MM.1S (cell line): Measurements from ENCODE around the gene RBBP6.

Source experiments
- EZH2 ChIP-seq: fragments of 300-600 bp; sonication (generic); optimal IDR thresholded peaks from 2 replicates; pipeline ENCODE3; 2017; ENCODE audit warnings: low read depth, mild to moderate bottlenecking, antibody characterized with exemption, low read length, mixed read lengths
- EZH2phosphoT487 ChIP-seq: fragments of 300-600 bp; sonication (generic); IDR thresholded peaks from 2 replicates; pipeline ENCODE4 v1.6.1; 2018; ENCODE audit warnings: antibody characterized with exemption, low read length
- TF ChIP-seq, protein P1 (sequence below): fragments of 300-600 bp; sonication (generic); IDR thresholded peaks from 2 replicates; pipeline ENCODE4 v1.5.1; 2016; ENCODE audit warnings: antibody characterized with exemption, low read length, mixed read lengths

DNA sequence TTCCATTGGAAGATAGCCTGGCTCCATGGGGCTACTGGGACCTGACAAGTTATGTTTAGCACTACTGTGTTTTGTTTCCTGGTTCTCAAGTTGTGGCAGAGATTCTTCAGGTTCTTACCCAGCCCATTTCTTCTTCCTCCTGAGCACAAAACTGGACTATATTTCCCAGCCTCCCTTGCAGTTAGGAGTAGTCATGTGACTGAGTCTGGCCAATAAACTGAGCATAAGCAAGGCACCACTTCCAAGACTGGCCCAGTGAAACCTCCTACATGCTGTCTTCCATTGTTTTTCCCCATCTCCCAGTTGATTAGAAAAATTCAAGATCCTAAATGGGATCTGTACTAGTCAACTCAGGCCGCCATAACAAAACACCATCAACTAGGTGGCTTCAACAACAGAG, 28.2 kb upstream of the RBBP6 start:
- TF ChIP-seq, protein P1, sequence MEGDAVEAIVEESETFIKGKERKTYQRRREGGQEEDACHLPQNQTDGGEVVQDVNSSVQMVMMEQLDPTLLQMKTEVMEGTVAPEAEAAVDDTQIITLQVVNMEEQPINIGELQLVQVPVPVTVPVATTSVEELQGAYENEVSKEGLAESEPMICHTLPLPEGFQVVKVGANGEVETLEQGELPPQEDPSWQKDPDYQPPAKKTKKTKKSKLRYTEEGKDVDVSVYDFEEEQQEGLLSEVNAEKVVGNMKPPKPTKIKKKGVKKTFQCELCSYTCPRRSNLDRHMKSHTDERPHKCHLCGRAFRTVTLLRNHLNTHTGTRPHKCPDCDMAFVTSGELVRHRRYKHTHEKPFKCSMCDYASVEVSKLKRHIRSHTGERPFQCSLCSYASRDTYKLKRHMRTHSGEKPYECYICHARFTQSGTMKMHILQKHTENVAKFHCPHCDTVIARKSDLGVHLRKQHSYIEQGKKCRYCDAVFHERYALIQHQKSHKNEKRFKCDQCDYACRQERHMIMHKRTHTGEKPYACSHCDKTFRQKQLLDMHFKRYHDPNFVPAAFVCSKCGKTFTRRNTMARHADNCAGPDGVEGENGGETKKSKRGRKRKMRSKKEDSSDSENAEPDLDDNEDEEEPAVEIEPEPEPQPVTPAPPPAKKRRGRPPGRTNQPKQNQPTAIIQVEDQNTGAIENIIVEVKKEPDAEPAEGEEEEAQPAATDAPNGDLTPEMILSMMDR: no peak
- TF ChIP-seq EZH2 (no peak), EZH2phosphoT487 (no peak)
